HL-60 (cell line): ENCODE data around the gene LRP10.

Experiments used
- CTCF ChIP-seq: IDR thresholded peaks from one replicate; pipeline ENCODE4 v1.5.1; 2011; ENCODE audit warnings: low read length, control low read depth, inconsistent platforms; ENCODE audit not compliant: insufficient read depth
- POLR2AphosphoS5 ChIP-seq: IDR thresholded peaks from 2 replicates; pipeline ENCODE4 v1.6.1; 2012; ENCODE audit warnings: low read depth
- REST ChIP-seq: IDR thresholded peaks from 2 replicates; pipeline ENCODE4 v1.6.1; 2012; ENCODE audit warnings: low read depth; ENCODE audit not compliant: insufficient replicate concordance

DNA sequence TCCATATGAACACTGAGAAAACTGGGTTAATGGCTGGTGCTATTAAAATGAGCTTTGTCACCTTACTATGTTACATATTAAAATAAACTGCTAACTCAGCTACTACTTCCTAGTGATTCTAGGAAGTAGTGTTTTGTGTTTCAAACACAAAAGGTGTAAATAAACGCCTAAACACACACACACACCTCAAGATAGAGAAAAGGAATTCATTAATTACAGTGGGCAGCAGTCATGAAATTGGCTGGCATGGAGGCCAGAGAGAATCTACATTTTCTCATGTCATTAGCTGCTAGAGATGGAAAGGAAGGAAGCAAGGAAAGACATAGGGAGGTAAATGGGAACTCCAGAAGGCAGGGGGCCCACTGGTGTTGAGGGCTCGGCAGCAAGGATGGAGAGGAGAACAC is 58.4 kb downstream of the LRP10 start:
- TF ChIP-seq CTCF, result no peak
- TF ChIP-seq REST, result no peak
- no peak for TF ChIP-seq POLR2AphosphoS5
